Mammary epithelial cell (primary cell): ENCODE data around the gene CDKAL1.

Experiments
- EZH2 ChIP-seq: IDR thresholded peaks from 2 replicates; pipeline ENCODE4 v1.6.1; 2012; ENCODE audit warnings: low read length, inconsistent platforms, borderline replicate concordance
- TF ChIP-seq, protein P1 (sequence below), 2 donors: IDR thresholded peaks in 1 of 2; conservative IDR thresholded peaks in 1 of 2; 2 replicates each; pipeline ENCODE4 v1.5.1; 2011 to 2012; ENCODE audit warnings: inconsistent platforms in 2 of 2, low read length in 2 of 2, mild to moderate bottlenecking in 2 of 2, control low read depth in 1 of 2, low read depth in 1 of 2; ENCODE audit not compliant: insufficient read depth in 1 of 2; ENCODE audit errors: extremely low read depth in 1 of 2

DNA sequence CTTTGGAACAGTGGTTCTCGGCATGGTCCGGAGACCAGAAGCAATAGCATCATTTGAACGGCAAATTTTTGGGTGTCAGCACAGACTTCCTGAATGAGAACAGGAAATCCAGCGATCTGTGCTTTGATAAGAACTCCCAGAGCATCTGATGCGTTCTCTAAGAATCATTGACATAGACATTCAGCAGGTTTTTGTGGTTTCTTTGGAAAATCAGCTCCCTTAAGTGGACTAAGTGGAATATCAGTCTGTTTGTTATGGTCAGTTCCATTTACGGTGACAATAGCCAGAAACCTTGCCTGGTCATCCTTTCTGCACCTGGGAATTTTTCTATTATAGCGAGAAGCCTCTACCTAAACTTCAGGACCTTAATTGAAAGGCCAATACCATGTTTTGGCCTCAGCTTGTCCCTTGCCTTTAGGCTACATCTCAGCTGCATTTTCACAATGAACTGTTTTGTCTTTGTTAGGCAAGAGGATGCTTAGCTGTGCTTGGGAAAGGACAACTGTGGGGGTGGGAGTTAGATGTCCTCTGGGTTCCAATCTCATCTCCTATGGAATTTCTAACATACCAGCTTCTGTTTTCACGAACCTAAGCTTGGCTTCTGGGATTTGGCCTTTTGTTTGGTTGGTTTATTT, 299.7 kb downstream of the CDKAL1 start:
- TF ChIP-seq, protein P1, sequence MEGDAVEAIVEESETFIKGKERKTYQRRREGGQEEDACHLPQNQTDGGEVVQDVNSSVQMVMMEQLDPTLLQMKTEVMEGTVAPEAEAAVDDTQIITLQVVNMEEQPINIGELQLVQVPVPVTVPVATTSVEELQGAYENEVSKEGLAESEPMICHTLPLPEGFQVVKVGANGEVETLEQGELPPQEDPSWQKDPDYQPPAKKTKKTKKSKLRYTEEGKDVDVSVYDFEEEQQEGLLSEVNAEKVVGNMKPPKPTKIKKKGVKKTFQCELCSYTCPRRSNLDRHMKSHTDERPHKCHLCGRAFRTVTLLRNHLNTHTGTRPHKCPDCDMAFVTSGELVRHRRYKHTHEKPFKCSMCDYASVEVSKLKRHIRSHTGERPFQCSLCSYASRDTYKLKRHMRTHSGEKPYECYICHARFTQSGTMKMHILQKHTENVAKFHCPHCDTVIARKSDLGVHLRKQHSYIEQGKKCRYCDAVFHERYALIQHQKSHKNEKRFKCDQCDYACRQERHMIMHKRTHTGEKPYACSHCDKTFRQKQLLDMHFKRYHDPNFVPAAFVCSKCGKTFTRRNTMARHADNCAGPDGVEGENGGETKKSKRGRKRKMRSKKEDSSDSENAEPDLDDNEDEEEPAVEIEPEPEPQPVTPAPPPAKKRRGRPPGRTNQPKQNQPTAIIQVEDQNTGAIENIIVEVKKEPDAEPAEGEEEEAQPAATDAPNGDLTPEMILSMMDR (conservative IDR thresholded peaks at IDR 0.05 in 1 of 2, IDR thresholded peaks at IDR 0.05 in 1 of 2; ENCODE audit: extremely low read depth in 1 of 2, insufficient read depth in 1 of 2, low read depth in 1 of 2, low read length in 2 of 2), result no peak
- no peak for TF ChIP-seq EZH2
